HG02970 (cell line): ENCODE data around the gene MYH16.
"Not testable (repeated sequence)": the region's sequence is repeated elsewhere in the genome, so short reads cannot be mapped to it uniquely, and the experiment has no call there.

Experiments used
- ATAC-seq: cut with Tn5 transposase; IDR thresholded peaks from one replicate; pipeline ENCODE4 v1.9.1; 2021; ENCODE audit warnings: mild to moderate bottlenecking, moderate library complexity, moderate number of reproducible peaks; ENCODE audit not compliant: unreplicated experiment, low FRiP score

Gene MYH16

DNA sequence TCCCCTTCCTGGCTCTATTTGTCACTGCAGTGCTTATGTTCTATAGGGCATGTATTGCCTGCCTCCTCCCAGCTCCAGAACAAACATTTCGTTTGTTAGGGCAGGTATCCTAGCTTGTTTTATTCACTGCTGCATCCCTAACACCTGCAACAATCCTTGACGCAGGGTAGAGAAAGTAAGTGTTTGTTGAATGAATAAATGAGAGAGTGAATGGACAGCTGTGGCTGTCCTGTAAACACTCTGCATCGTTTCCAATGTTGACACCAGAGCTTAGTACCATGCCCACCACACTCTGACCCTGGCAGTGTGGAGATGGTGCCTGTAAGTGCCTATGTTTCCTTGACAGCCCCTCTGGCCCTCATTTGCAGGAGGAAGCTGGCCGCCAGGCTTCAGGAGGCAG lies 21.0 kb downstream of the MYH16 start:
- no peak for ATAC-seq

DNA sequence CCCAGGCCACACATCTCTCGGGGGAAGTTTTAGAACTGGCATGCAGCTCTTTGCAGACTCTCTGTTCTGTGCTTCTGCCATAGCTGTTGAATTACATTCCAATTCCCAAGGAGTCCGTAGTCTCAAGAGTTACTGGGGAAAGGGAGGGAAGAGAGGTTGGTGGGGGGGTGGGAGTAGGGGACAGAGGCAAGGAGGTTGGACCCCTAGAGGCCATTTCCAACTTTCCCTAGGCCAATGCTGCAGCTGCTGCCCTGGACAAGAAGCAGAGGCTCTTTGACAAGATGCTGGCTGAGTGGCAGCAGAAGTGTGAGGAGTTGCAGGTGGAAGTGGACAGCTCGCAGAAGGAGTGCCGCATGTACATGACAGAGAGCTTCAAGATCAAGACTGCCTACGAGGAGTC lies 23.8 kb downstream of the MYH16 start:
- no peak for ATAC-seq

DNA sequence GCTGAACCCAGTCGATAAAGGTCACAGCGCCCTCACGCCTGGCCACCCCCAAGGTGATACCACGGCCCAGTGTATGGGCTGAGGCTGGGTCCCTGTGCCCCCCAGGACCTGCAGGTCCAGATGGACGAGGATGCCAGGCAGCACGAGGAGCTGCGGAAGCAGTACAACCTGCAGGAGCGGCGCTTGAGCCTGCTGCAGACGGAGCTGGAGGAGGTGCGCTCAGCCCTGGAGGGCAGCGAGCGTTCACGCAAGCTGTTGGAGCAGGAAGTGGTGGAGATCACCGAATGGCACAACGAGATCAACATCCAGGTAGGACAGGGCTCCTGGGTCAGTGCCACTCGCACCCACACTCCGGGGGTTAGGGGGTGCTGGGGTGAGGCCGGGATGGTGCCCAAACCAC lies 28.9 kb downstream of the MYH16 start:
- no peak for ATAC-seq

DNA sequence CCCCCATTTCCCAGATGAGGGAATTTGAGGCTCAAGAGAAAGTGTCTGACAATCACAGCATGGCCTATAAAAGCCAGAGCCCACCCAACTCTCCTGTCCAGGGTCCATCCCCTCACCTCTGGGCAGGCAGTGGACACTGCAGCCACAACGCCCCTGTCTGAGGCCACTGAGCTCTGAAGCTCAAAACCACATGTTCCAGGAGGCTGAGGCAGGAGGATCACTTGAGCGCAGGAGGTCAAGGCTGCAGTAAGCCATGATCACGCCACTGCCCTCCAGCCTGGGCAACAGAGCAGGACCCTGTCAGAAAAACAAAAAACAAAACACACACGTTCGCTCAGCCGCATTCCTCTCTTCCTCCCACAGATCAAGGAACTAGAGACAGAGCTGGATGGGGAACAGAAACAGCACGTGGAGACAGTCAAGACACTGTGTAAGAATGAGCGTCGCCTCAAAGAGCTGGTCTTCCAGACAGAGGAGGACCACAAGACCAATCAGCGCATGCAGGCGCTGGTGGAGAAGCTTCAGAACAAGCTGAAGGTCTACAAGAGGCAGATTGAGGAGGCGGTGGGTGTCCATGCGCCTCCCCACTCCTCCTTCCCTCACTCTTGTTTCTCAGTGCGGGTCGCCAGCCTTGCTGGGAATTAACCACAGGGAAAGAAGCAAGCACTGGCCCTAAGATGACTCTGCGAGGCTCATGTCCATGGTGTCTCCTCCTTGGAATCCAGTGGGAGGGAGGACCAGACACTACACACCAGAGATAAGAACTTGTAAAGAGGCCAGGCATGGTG lies 33.0 kb downstream of the MYH16 start:
- ATAC-seq: no peak

DNA sequence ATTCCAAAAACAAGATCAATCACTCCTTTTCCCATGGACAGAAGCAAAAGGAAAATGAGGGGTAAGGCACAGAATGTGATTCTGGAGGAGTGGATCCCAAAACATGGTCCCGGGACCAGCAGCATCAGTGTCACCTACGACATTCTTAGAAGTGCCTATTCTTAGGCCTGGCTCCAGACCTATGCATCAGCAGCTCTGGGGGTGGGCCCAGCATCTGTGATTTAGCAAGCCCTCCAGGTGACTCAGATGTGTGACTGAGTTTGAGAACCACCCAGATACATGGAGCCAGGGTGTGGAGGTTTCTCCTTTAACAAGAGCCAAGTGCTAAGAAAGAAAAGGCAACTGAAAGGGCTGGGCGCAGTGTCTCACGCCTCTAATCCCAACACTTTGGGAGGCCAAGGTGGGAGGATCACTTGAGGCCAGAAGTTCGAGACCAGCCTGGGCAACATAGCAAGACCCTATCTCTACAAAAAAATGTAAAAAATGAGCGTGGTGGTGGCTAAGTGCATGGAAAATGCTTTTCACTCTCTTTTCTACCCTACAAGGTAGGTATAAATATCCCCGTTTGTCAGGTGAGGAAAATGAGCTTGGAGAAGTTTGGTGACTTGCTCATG lies 35.9 kb downstream of the MYH16 start:
- no peak for ATAC-seq

DNA sequence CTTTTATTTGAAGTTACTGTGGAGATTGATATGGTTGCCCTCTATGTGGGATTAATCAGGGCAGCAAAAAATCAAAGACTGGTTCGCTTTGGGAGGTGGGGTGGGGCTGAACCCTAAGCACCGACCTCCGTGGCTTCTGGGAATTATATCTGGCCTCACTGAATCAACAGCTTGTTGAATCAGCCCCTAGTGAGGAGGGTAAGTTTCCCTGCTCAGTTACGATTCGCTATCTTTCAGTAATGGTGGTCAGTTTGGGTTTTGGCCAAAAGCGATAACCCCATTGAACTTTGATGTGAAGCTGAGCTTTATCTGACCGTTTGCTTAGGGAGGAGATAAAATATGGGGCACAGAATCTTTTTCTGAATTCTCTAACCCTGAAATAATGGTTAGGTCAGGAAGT lies 36.5 kb downstream of the MYH16 start:
- ATAC-seq: no peak

DNA sequence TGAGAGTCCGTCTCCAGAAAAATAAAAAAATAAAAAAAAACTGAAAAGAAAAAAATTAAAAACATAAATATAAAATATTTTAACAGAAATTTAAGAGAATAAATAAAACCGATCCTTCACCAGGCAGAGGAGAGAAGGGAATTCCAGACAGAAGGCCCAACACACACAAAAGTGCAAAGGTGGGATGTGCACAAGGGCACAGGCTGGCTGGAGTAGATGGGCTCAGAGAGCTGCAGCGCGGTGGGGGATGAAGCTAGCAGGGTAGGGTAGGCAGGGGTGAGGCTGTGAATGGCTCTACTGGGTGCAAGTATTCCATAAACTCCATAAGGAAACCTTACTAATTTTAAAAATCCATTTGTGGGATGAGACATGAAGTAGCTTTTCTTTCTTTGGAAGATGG lies 37.4 kb downstream of the MYH16 start:
- no peak for ATAC-seq

DNA sequence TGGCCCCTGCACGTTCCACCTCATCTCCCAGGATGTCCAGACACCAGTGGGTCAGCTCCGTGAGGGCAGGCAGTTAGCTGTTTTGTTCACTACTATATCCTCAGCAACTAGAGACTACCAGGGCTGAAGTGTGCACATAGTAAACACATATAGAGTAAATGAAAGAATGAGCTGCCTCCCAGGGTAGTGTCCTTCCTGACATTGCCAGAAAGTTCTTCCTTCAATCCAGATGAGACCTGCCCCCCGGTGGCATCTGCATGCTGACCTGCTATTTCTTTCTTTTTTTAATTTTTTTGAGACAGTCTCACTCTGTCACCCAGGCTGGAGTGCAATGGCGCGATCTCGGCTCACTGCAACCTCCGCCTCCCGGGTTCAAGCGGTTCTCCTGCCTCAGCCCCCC lies 39.1 kb downstream of the MYH16 start:
- ATAC-seq: no peak

DNA sequence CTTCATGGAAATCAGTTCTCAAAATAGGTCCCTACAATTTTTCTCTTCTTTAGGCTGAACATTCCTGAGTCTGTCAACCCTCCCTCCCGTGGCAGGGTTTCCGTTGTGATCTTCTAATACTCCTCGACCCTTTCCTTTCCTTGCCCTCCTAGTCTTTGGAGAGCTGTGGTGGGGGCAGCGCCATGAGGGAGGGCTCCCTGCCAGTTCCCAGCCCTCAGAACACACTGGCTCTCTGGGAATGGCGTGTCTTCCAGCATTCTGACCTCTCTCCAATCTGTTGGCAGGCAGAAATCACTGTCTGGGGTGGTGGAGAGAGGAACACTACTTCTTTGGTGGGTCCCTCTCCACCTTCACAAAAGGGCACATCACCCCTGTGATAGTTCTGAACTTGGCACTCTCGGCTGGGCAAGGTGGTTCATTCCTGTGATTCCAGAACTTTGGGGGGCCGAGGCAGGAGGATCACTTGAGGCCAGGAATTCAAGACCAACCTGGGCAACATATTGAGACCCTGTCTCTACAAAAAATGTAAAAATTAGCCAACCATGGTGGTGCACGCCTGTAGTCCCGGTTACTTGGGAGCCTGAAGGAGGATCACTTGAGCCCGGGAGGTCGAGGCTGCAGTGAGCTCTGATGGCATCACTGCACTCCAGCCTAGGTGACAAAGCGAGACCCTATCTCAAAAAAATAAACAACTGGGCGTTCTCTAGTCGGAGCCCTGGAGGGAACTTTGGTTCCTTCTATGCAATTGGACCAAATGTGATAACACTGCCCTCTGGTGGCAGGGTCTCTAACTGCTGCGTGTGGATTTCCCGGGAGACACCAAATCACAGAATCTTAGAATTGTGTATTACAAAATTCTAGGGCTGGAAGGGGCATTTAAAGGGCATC lies 39.9 kb downstream of the MYH16 start:
- no peak for ATAC-seq

DNA sequence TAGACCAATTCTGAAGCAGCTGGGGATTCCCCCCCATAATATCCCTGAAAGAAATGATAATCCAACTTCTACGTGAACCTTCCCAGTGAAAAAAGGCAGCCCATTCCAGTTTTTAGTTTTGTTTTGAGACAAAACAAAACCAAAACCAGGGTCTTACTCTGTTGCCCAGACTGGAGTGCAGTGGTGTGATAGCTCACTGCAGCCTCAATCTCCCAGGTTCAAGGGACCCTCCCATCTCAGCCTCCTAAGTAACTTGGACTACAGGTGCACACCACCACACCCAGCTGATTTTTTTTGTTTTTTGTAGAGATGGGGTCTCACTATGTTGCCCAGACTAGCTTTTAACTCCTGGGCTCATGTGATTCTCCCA lies 40.5 kb downstream of the MYH16 start:
- no peak for ATAC-seq

DNA sequence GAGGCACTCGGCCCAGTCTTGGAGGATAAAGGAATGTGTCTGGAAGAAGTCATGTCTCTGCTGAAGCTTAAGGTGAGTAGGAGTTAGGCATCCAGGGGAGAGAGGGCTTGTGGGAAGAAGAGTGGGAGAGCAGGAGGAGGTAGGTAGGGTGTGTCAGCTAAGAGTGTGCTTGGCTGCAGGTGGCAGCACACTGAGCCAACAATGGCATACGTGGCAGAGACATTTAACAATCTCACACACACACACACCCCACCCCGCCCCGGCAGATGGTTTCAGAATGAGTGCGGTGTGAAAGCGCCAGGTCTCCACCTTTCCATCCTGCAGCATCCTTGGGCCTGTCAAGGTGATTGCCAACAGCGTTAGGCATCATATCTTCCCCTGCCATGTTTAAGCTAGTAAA lies 41.9 kb downstream of the MYH16 start:
- ATAC-seq: no peak

DNA sequence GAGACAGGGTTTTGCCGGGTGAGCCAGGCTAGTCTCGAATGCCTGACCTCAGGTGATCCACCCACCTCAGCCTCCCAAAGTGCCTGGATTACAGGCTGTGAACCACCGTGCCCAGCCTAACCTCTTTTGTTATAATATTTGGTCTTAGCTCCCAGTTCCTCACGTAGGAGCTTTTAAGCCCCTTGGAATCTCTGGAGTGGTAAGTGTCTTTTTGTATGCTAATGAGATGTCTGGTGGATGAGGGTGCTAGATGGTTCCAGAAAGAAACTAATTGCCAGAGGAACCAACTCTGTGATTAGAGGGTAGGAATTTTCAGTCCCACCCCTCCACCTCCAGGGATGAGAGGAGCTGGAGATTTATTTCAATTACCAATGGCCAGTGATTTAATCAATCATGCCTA lies 47.7 kb downstream of the MYH16 start:
- ATAC-seq: no peak

DNA sequence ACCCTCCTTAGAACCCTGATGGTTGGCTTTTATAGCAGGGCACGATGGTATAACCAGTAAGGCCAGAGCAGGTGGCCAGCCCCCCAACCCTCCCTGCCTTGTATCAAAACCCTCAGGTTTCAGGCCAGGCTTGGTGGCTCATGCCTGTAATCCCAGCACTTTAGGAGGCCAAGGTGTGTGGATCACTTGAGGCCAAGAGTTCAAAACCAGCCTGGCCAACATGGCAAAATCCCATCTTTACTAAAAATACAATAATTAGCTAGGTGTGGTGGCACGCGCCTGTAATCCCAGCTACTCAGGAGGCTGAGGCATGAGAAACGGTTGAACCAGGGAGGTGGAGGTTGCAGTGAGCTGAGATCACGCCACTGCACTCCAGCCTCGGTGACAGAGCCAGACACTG lies 50.0 kb downstream of the MYH16 start:
- not testable (repeated sequence) for ATAC-seq

DNA sequence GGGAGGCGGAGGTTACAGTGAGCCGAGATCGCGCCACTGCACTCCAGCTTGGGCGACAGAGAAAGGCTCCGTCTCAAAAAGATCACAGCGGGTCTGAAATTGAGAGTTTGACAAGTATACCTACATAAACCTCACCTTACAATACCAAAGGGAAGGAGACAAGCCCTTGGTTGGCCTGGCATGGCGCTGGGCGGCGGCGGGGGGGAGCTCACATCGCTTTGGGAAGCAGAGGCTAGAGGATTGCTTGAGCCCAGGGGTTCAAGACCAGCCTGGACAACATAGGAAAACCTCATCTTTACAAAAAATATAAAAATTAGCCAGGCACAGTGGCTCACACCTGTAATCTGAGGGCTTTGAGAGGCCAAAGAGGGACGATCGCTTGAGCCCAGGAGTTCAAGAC lies 51.9 kb downstream of the MYH16 start:
- no peak for ATAC-seq

DNA sequence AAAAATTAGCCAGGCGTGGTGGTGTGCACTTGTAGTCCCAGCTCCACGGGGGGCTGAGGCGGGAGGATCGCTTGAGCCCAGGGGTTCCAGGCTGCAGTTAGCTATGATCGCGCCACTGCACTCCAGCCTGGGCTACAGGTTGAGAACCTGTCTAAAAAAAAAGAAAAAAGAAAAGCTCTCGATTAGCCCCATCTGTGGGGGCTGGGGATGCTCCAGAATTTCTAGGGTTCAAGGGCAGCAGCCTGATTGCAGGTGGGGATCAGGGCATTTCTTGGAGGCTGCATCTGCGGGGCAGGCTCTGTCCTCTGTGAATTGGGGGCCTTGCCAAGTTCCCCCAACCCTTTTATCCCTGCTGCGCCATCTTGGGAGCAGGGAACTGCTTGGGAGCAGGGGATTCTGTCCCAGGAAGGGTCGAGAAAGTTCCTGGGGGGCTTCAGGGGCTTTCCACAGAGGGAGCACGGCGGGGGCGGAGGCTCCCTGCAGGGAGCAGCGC lies 52.4 kb downstream of the MYH16 start:
- no peak for ATAC-seq

DNA sequence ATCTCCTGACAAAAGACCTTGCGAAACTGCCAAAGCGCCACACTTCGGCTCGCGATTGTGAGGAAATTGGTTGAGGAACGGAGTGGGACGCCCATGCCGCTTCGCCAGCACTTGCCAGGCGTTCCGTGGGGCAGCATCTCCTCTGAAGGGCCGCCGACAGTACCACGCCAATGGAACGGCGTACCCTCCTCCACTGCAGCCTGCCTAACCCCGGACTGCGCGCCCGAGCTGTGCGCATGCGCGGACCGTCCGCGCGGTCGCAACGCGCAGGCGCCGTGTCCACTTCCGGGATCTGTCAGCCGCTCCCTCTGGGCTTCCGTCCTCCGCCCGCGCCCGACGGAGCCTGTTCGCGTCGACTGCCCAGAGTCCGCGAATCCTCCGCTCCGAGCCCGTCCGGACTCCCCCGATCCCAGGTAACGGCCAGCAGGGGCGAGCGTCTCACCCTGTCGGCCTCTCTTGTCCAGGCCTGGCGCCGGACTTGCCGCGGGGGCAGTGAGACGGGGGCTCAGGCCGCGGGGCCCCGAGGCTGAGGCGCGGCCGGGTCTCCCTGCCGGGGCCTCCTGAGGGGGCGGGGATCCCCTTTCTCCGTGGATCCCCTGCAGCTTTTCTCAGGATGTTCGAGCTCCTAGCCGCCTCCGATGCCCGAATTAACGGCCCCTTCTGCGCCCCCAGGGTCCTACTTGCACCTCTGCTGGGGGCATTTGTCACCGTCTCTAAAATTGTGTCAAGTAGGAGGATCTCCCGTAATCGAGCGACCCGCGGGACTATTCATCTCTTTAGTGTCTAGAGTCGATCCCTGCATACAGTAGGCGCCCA lies 53.2 kb downstream of the MYH16 start, which contains the start of gene ARPC1A:
Gene ARPC1A, plus strand, starts transcription at position 307 of the 816 bp plus-strand sequence. CDS start 7,456 bp downstream, outside the sequence.
- peak; percentile 91 for ATAC-seq

DNA sequence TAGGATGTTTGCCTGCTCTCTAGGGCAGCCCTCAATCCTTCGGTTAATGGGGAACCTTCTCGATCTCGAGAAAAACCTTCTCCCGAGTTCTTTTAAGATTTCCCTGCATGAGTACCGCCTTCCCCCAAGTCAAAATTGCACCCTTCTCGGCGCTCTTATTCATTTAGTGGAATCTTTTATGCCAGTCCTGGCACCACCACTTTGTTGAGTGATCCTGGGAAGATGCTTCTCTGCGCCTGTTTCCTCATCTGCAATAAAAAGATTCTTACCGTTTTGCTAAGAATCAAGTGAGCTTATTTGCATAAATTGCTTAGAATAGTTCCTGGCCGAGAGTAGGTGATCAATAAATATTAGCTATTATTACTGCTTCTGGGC lies 53.8 kb downstream of the MYH16 start:
- ATAC-seq: no peak

DNA sequence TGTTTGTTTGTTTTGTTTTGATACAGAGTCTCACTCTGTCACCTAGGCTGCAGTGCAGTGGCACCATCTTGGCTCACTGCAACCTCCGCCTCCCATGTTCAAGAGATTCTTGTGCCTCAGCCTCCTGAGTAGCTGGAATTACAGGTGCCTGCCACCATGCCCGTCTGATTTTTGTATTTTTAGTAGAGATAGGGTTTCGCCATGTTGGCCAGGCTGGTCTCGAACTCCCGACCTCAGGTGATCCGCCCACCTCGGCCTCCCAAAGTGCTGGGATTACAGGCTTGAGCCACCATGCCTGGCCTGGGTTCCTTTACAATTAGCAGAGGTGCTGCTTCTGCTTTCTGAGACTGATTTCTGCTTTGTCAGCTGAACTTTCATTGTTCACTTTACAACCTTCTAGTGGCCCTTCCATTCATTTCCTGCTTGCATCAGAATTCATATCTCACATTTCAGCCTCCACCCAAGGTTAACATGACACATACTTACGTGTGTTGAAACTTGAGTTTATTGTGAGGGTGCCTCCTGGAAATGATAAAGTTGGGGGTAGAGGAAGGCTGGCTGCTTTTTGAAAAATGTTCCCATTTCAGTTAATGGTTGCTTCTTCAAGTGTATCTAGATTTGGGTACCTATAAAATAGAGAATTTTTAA lies 57.8 kb downstream of the MYH16 start:
- not testable (repeated sequence) for ATAC-seq

DNA sequence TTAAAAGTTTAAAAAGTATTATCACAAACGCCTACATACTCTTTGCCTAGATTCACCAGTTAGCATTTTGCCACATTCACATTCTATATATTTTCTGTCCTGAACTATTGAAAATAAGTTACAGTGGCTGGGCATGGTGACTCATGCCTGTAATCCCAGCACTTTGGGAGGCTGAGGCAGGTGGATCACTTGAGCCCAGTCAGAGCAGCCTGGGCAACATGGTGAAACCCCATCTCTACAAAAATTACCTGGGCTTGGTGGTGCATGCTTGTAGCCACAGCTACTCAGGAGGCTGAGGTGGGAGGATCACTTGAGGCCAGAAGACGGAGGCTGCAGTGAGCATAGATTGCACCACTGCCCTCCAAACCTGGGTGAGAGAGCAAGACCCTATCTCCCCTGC lies 58.4 kb downstream of the MYH16 start:
- no peak for ATAC-seq

DNA sequence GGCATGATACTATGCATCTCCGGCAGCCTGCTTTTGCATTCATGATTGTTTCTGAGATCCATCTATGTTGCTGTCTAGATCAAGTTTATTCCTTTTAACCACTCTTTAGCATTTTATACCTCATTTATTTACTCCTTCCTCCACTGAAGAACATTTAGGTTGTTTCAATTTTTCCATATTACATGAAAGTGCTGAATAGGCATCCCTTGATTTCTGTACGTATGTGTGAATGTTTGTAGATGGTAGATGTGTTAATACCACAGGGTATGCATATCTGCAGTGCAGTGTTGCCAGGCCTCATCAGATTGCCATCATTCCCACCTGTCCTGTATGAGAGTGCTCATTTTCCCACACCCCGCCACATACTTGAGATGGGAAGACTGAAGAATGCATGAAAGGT lies 67.0 kb downstream of the MYH16 start:
- no peak for ATAC-seq
